IMR-90 (cell line): ENCODE data around the gene NOS1AP. TPM values are rescaled to one million over a fixed set of nuclear protein-coding genes. Genes with fewer than 3 reads are reported as not detected.

Source experiments
- ATAC-seq: fragments of 200-7000 bp; cut with Tn5 transposase; 2 replicates; pipeline ENCODE4 v1.9.1; 2020; ENCODE audit warnings: low read depth, mild to moderate bottlenecking, moderate library complexity
- BruUV-seq: library from RNA; stranded (reverse); fragments of 400-500 nt; replicated peaks from 2 replicates; lab custom pipeline; 2021; lab: Mats Ljungman, UMichigan
- CTCF ChIA-PET: fragments of 300-600 bp; formaldehyde crosslinking; extraction: SDS; loops from one replicate; lab custom pipeline; 2021; ENCODE audit warnings: antibody characterized with exemption; lab: Yijun Ruan, JAX
- POLR2A ChIA-PET: fragments of 300-600 bp; sonication (Branson Sonifier 250); formaldehyde crosslinking; loops from one replicate; lab custom pipeline; 2022; ENCODE audit warnings: antibody characterized with exemption; ENCODE audit not compliant: unreplicated experiment; lab: Charles Lee
- DNase-seq: peaks from one replicate; pipeline ENCODE4 v3.0.0; 2013
- H2AFZ ChIP-seq: replicated peaks from 2 replicates; pipeline ENCODE3; 2013; ENCODE audit warnings: low read length, mild to moderate bottlenecking; ENCODE audit not compliant: poor library complexity
- H2AK5ac ChIP-seq: 2 replicates; pipeline ENCODE4 v1.6.1; 2013; ENCODE audit warnings: low read depth, low read length, inconsistent platforms
- H2AK9ac ChIP-seq: replicated peaks from 2 replicates; pipeline ENCODE3; 2013; ENCODE audit warnings: mild to moderate bottlenecking, low read depth, low read length, moderate library complexity; ENCODE audit not compliant: poor library complexity
- H2BK120ac ChIP-seq: 2 replicates; pipeline ENCODE4 v1.6.1; 2013; ENCODE audit warnings: low read depth, low read length, inconsistent platforms
- H2BK15ac ChIP-seq: 3 replicates; pipeline ENCODE4 v1.6.1; 2013; ENCODE audit warnings: low read depth, low read length, inconsistent platforms
- H2BK20ac ChIP-seq: 2 replicates; pipeline ENCODE4 v1.6.1; 2013; ENCODE audit warnings: low read depth, mild to moderate bottlenecking, inconsistent platforms, low read length, moderate library complexity
- H2BK5ac ChIP-seq: 2 replicates; pipeline ENCODE4 v1.6.1; 2013; ENCODE audit warnings: mild to moderate bottlenecking, low read depth, low read length, inconsistent platforms; ENCODE audit not compliant: poor library complexity, severe bottlenecking
- H3K14ac ChIP-seq: replicated peaks from 2 replicates; pipeline ENCODE4 v1.6.1; 2013; ENCODE audit warnings: low read depth, low read length, inconsistent platforms
- H3K18ac ChIP-seq: 2 replicates; pipeline ENCODE4 v1.6.1; 2013; ENCODE audit warnings: low read depth, low read length, control low read depth
- H3K23ac ChIP-seq: 2 replicates; pipeline ENCODE4 v1.6.1; 2013; ENCODE audit warnings: low read depth, low read length, inconsistent platforms
- H3K27ac ChIP-seq: 2 replicates; pipeline ENCODE4 v1.5.1; 2013; ENCODE audit warnings: mild to moderate bottlenecking, control low read depth, low read length; ENCODE audit not compliant: insufficient read depth
- H3K27me3 ChIP-seq: 2 replicates; pipeline ENCODE4 v1.6.1; 2013; ENCODE audit warnings: low read length; ENCODE audit not compliant: control insufficient read depth, insufficient read depth
- H3K36me3 ChIP-seq: 2 replicates; pipeline ENCODE4 v1.6.1; 2013; ENCODE audit warnings: low read length, mixed read lengths; ENCODE audit not compliant: control insufficient read depth, insufficient read depth
- H3K4ac ChIP-seq: 2 replicates; pipeline ENCODE4 v1.6.1; 2013; ENCODE audit warnings: low read depth, low read length, inconsistent platforms
- H3K4me1 ChIP-seq: 2 replicates; pipeline ENCODE4 v1.6.1; 2013; ENCODE audit warnings: low read length, mixed read lengths; ENCODE audit not compliant: control insufficient read depth, insufficient read depth
- H3K4me2 ChIP-seq: 2 replicates; pipeline ENCODE4 v1.6.1; 2013; ENCODE audit warnings: low read depth, mild to moderate bottlenecking, control low read depth, low read length, moderate library complexity
- H3K4me3 ChIP-seq: 2 replicates; pipeline ENCODE4 v1.5.1; 2013; ENCODE audit warnings: low read depth, mild to moderate bottlenecking, control low read depth, low read length, moderate library complexity; ENCODE audit not compliant: insufficient read depth
- H3K56ac ChIP-seq: 2 replicates; pipeline ENCODE4 v1.6.1; 2013; ENCODE audit warnings: low read length, inconsistent platforms; ENCODE audit not compliant: insufficient read depth; ENCODE audit errors: extremely low read depth
- H3K79me1 ChIP-seq, 2 experiments: 2 replicates each; pipeline ENCODE4 v1.6.1; 2013; ENCODE audit warnings: low read length in 2 of 2, inconsistent platforms in 1 of 2, low read depth in 1 of 2
- H3K9ac ChIP-seq: 2 replicates; pipeline ENCODE4 v1.6.1; 2013; ENCODE audit warnings: low read depth, low read length, control low read depth
- H3K9me1 ChIP-seq: 2 replicates; pipeline ENCODE4 v1.6.1; 2013; ENCODE audit warnings: low read length, inconsistent platforms; ENCODE audit not compliant: insufficient read depth
- H3K9me3 ChIP-seq: 2 replicates; pipeline ENCODE4 v1.6.1; 2013; ENCODE audit warnings: low read length; ENCODE audit not compliant: control insufficient read depth, insufficient read depth
- H4K20me1 ChIP-seq: 2 replicates; pipeline ENCODE4 v1.6.1; 2013; ENCODE audit warnings: low read length, inconsistent platforms; ENCODE audit not compliant: insufficient read depth
- H4K5ac ChIP-seq: 2 replicates; pipeline ENCODE4 v1.6.1; 2013; ENCODE audit warnings: mild to moderate bottlenecking, low read depth, low read length, control low read depth
- H4K8ac ChIP-seq, 2 experiments: 2 replicates each; pipeline ENCODE4 v1.6.1; 2013; ENCODE audit warnings: low read depth in 2 of 2, low read length in 2 of 2, control low read depth in 1 of 2, inconsistent platforms in 1 of 2
- H4K91ac ChIP-seq: 2 replicates; pipeline ENCODE4 v1.6.1; 2013; ENCODE audit warnings: low read depth, low read length, inconsistent platforms; ENCODE audit not compliant: insufficient read depth
- BHLHE40 ChIP-seq: fragments of 150-350 bp; IDR thresholded peaks from 2 replicates; pipeline ENCODE4 v1.6.1; 2016; ENCODE audit warnings: mild to moderate bottlenecking, low read depth, low read length
- CEBPB ChIP-seq: IDR thresholded peaks from 2 replicates; pipeline ENCODE4 v1.6.1; 2012; ENCODE audit warnings: low read depth, low read length, improper control_type of control experiment
- CTCF ChIP-seq: conservative IDR thresholded peaks from 2 replicates; pipeline ENCODE4 v1.5.1; 2012; ENCODE audit warnings: mild to moderate bottlenecking, low read depth, low read length, improper control_type of control experiment
- MAZ ChIP-seq: IDR thresholded peaks from 2 replicates; pipeline ENCODE4 v1.6.1; 2012; ENCODE audit warnings: low read depth, mild to moderate bottlenecking, low read length, improper control_type of control experiment, moderate library complexity, borderline replicate concordance
- MXI1 ChIP-seq: IDR thresholded peaks from 2 replicates; pipeline ENCODE4 v1.6.1; 2012; ENCODE audit warnings: low read depth, mild to moderate bottlenecking, low read length, moderate library complexity, borderline replicate concordance
- NFE2L2 ChIP-seq: fragments of 150-350 bp; IDR thresholded peaks from 2 replicates; pipeline ENCODE4 v1.6.1; 2016; ENCODE audit warnings: low read depth, mild to moderate bottlenecking, low read length
- POLR2A ChIP-seq: IDR thresholded peaks from 2 replicates; pipeline ENCODE4 v1.6.1; 2012; ENCODE audit warnings: mild to moderate bottlenecking, low read depth, low read length
- RAD21 ChIP-seq: IDR thresholded peaks from 2 replicates; pipeline ENCODE4 v1.6.1; 2012; ENCODE audit warnings: low read length, improper control_type of control experiment
- RCOR1 ChIP-seq: IDR thresholded peaks from 2 replicates; pipeline ENCODE4 v1.6.1; 2012; ENCODE audit warnings: mild to moderate bottlenecking, low read length, improper control_type of control experiment; ENCODE audit not compliant: insufficient replicate concordance
- WGBS, 2 experiments: methylation state at CpG; one replicate each; pipeline versions ENCODE4 v1.1.5 to v1.1.7; 2013; ENCODE audit warnings: missing lambda C conversion rate in 2 of 2; ENCODE audit not compliant: insufficient read length in 1 of 2; ENCODE audit errors: extremely low coverage in 2 of 2; 5-methylcytosine and 5-hydroxymethylcytosine counted together
- dilution Hi-C: fragments of 300-500 bp; cut with HindIII; formaldehyde crosslinking; loops from one replicate; pipeline ENCODE4 v1.14.3; 2018; ENCODE audit warnings: low sequenced_read_pairs; ENCODE audit not compliant: unreplicated experiment
- in situ Hi-C: fragments of 300-500 bp; cut with MboI; formaldehyde crosslinking; loops from 3 replicates; pipeline ENCODE4 v1.14.3; 2019; ENCODE audit warnings: low sequenced_read_pairs, inconsistent platforms, mixed read lengths
- intact Hi-C: fragments of 100-400 bp; cut with micrococcal nuclease; formaldehyde crosslinking; loops from 2 replicates; pipeline ENCODE4 v1.10.0; 2022
- polyA plus RNA-seq, 3 experiments: library from polyadenylated mRNA; depleted of rRNA; stranded (reverse); fragments of >200 nt; gene quantifications; 2 replicates each; pipeline ENCODE4 v1.2.3, GENCODE V29; 2012; ENCODE audit warnings: low replicate concordance in 1 of 3
- total RNA-seq: library from RNA; depleted of rRNA; stranded (reverse); fragments of >200 nt; gene quantifications from 2 replicates; pipeline ENCODE4 v1.2.3, GENCODE V29; 2012
- TF ChIP-seq, protein P1 (sequence below): fragments of 150-350 bp; IDR thresholded peaks from 2 replicates; pipeline ENCODE4 v1.6.1; 2017; ENCODE audit warnings: mild to moderate bottlenecking, antibody characterized with exemption, low read length, low read depth
- TF ChIP-seq, protein P2 (sequence below): fragments of 150-350 bp; IDR thresholded peaks from 2 replicates; pipeline ENCODE4 v1.6.1; 2016; ENCODE audit warnings: low read depth, mild to moderate bottlenecking, low read length, moderate library complexity, borderline replicate concordance

Gene NOS1AP
- total and polyA plus RNA-seq, 2 of the 4 experiments (the other 2 are of a cell fraction), result 0.18 to 0.19 TPM

- ChIA-PET CTCF (no interaction called here), POLR2A (no interaction called here)
- Histone ChIP-seq H2BK20ac (no peak overlapping the region), H3K79me1 (no peaks in the 10 kb centered on the region), H2BK15ac (no peak overlapping the region), H3K9ac (no peak overlapping the region), H3K4me3 (no peak overlapping the region), H2AFZ (no peak overlapping the region), H2AK9ac (no peak overlapping the region), H3K36me3 (no peaks in the 10 kb centered on the region), H3K56ac (no peak overlapping the region), H3K4ac (no peak overlapping the region), H4K91ac (no peak overlapping the region), H2AK5ac (no peak overlapping the region), H4K20me1 (no peaks in the 10 kb centered on the region), H3K18ac (no peak overlapping the region), H4K5ac (no peak overlapping the region), H3K9me3 (no peaks in the 10 kb centered on the region), H2BK5ac (no peak overlapping the region), H3K23ac (no peak overlapping the region), H3K4me1 (peaks cover 5% of the 10 kb centered on the region; the same call in 1 of the 2 replicates), H3K9me1 (no peaks in the 10 kb centered on the region), H3K27me3 (peaks cover 3% of the 10 kb centered on the region), H3K27ac (no peak overlapping the region), H2BK120ac (no peak overlapping the region), H4K8ac (no peak overlapping the region), H3K14ac (no peak overlapping the region), H3K4me2 (no peak overlapping the region)
- TF ChIP-seq, protein P1, sequence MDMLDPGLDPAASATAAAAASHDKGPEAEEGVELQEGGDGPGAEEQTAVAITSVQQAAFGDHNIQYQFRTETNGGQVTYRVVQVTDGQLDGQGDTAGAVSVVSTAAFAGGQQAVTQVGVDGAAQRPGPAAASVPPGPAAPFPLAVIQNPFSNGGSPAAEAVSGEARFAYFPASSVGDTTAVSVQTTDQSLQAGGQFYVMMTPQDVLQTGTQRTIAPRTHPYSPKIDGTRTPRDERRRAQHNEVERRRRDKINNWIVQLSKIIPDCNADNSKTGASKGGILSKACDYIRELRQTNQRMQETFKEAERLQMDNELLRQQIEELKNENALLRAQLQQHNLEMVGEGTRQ, result no peak
- no peak for TF ChIP-seq RCOR1
- no peak for TF ChIP-seq RAD21
- TF ChIP-seq MXI1, result no peak
- TF ChIP-seq BHLHE40, result no peak
- no peak for TF ChIP-seq POLR2A
- TF ChIP-seq CEBPB, result no peak
- TF ChIP-seq, protein P2, sequence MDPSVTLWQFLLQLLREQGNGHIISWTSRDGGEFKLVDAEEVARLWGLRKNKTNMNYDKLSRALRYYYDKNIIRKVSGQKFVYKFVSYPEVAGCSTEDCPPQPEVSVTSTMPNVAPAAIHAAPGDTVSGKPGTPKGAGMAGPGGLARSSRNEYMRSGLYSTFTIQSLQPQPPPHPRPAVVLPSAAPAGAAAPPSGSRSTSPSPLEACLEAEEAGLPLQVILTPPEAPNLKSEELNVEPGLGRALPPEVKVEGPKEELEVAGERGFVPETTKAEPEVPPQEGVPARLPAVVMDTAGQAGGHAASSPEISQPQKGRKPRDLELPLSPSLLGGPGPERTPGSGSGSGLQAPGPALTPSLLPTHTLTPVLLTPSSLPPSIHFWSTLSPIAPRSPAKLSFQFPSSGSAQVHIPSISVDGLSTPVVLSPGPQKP, result no peak
- no peak for TF ChIP-seq CTCF
- no peak for TF ChIP-seq NFE2L2
- TF ChIP-seq MAZ, result no peak
- no TSS peak for BruUV-seq
- intact Hi-C loops (loop anchor here (5.0 kb wide), 1 partner anchor 213 kb away; no protein-coding TSS in a partner anchor), dilution Hi-C loops (no loop called here), in situ Hi-C loops (no loop called here)
- no peak for DNase-seq
- WGBS, 2 experiments, result 56% methylated on average over 1 of the region's 2 CpGs; no CpG with 5 or more reads in 1 of the 2 experiments
- ATAC-seq, result no peak
Observed at GRCh38 chr1:162020150-162020549, 49.3 kb upstream of the NOS1AP start.
